Measurements from ENCODE around the gene CDK14.

- TF ChIP-seq POLR2A (IDR thresholded peaks at IDR 0.05; ENCODE audit: low read depth, low read length) (no peak), POLR2AphosphoS5 (IDR thresholded peaks at IDR 0.05; ENCODE audit: low read depth, low read length) (no peak)
These were observed 234.2 kb downstream of the CDK14 start for GRCh38 chr7:90830308-90830707.
